LHCN-M2 (cell line): ENCODE results near the gene IL17RD. TPM values are rescaled to one million over a fixed set of nuclear protein-coding genes. Genes with fewer than 3 reads are reported as not detected.
"Not testable (repeated sequence)": the region's sequence is repeated elsewhere in the genome, so short reads cannot be mapped to it uniquely, and the experiment has no call there.

ENCODE experiments used
- DNase-seq: peaks from one replicate; pipeline ENCODE4 v3.0.0-alpha.2; 2012; ENCODE audit warnings: low read depth
- total RNA-seq: library from RNA; depleted of rRNA; stranded (reverse); fragments of >200 nt; gene quantifications from 2 replicates; pipeline ENCODE4 v1.2.3, GENCODE V29; 2014

The IL17RD gene
- total RNA-seq, 1 experiment from 2014 or later: 0.92 TPM

GRCh38 chr3:57093971-57094535, 71.1 kb downstream of the IL17RD start:
- no peak for DNase-seq

GRCh38 chr3:57093489-57093888, 71.7 kb downstream of the IL17RD start:
- DNase-seq: no peak

DNA sequence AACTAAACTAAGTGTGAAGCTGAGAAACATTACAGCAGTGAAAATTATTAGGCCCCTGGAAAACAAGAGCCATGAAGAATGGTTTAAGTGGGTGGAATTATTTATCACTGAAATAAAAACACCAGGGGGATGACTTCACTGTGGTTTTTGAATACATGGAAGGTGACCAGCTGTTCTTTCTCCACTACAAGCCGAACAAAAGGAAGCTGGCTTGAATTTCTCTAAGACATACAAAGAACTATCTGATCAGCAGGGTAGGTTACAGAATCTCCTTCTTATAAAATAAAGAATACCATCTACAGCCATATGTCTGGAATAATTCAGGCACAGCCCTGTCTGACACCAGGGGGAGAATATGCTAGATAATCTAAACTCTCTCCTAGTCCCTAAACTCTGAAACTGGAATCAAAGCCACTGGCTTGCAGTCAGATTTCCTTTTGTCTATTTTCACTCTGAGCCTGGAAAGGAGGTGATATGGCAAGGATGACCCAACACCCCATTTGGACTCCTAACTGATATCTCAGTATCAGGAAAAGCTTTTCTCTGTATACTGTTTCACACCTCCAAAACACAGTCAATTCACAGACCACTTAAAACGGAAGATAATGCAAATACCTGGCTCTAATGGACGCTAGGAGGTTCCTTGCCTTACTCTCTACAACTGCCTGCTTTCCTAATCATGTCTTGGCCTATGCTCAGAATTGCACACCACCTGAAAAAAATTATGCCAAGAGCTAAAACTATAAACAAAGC, 73.5 kb downstream of the IL17RD start:
- DNase-seq: peak; percentile 74

DNA sequence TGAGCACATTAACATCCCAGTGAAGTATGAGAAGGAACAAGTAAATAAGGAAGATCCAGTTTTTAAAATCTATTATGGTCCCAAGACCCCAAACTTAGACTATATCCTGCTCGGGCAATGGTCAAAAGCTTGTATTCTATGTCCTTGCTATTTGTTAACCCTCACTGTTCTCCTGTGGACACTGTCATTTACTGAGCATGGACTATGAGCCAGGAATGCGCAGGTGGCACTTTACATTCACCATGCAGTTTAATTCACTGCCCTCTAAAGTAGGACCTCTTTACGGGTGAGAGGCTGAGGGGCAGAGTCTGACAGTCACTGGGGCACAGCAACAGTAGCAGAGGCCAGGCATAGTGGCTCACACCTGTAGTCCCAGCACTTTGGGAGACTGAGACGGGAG, 76.1 kb downstream of the IL17RD start:
- DNase-seq: no peak

- no peak for DNase-seq
Measured at GRCh38 chr3:57088503-57088902, 76.7 kb downstream of the IL17RD start.

GRCh38 chr3:57087361-57088092, 77.6 kb downstream of the IL17RD start:
- no peak for DNase-seq

- no peak for DNase-seq
Measured at GRCh38 chr3:57086201-57086600, 79.0 kb downstream of the IL17RD start.

GRCh38 chr3:57085211-57085610, 79.9 kb downstream of the IL17RD start:
- DNase-seq: no peak

GRCh38 chr3:57083266-57083995, 81.7 kb downstream of the IL17RD start:
- not testable (repeated sequence) for DNase-seq

DNA sequence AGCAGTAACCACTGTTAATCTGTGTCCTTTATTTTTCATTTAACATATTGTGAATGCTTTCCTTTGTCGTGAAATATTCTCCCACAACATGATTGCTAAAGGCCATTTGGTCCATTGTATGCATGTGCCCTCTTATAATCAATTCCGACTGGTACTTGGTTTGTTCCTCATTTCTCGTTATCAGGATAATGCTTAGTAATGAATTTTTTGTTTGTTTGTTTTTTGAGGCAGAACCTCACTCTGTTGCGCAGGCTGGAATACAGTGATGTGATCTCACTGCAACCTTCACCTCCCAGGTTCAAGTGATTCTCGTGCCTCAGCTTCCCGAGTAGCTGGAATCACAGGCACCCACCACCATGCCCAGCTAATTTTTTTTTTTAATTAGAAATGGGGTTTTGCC, 82.7 kb downstream of the IL17RD start:
- DNase-seq: no peak

- no peak for DNase-seq
Measured at GRCh38 chr3:57081173-57081572, 84.0 kb downstream of the IL17RD start.

DNA sequence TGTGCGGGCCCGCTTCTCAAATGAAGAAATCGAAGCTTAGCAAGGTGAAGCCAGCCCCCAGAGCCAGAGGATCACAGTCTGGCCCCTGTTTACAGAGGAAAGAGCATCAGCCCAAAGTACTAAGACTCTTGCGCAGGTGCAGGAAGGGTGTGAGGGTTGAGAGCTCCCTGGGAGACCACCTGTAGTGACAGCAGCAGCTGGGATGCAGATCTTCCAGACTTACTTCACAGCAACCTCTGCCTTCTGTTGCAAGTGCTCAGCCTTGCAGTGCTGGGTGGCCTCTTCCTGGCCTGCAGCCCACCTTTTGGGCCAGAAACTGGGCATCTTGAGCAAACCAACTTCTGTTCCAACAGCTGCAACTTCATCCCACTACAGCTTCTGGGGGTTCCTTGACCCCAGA, 85.0 kb downstream of the IL17RD start:
- DNase-seq: no peak

- DNase-seq: no peak
Measured at GRCh38 chr3:57079474-57079831, 85.7 kb downstream of the IL17RD start.

DNA sequence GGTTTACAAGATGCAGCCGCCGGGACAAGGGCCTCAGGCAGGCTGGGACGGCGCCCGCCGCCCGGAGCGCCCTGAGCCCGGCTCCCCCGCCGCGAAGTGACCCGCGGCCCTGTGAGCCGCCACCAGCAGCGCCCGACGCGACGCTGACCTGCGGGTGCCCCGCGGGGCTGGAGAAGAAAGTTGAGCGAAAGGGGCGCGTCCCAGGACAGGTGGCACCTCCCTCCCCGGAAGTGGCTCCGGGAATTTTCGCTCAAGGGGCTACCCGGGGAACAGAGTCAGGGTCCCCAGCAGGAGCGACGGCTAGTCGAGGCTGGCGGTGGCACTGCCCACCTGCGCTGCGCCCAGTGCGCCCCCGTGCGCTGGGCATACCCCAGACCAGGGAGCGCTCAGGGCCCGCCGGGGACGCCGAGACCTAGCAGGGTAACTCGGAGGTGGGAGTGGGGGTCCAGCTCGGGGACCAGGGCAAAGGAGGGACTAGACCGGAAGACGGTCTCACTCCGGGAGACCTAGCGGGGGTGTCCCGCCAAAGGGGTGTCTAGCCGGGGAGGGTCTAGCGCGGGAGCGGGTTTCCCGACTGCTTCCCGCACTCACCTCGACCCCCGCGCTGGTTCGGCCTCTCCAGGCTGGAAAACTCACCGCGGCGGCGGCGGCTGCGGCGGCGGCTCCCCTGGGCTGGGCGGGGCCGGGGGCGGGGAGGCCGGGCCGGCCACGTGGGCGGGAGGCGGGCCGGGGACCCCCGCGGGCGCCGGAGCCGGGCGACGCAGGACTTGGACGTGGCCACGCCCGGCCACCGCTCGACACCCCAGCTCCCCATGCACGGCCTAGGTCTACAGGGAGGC, 86.3 kb downstream of the IL17RD start:
- DNase-seq: no peak

DNA sequence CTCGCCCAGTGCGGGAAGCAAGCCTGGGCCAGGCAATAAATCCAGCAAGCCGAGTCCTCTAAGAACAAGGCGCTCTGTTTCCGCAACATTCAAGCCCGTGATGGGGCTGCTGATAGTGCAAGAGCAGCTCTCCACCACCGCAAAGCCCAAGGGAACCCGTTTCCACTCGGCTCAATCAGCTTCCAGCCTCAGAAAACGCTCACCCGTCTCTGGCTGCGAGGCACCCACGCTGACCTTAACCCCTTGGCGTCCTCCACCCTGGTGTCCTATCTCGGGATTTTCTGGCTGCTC, 86.9 kb downstream of the IL17RD start:
- peak; percentile 39 for DNase-seq

- DNase-seq: no peak
Measured at GRCh38 chr3:57077630-57078343, 87.4 kb downstream of the IL17RD start.

DNA sequence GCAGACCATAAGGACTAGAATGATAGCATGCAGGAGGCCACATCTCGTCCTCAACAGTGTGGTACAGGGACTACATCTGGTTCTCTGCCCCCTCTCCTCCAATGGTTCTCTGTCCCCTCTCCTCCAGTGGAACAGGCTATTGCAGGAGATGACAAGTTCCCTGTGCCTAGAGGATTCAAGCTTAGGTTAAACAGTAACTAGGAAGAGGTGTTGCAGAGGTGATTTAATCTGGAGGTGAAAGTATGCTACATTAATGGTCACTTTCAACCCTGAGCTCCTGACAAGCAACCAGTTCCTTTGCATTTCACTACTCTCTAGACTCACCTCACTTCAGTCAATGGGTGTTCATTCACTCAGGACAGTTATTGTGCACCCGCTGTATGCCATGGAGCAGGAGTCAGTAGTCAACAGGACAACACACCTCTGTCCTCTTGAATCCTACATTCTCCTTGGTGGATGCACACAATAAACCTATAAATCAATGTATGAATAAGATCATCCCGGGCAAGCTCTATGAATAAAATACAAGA, 88.7 kb downstream of the IL17RD start:
- no peak for DNase-seq

GRCh38 chr3:57074135-57074534, 91.0 kb downstream of the IL17RD start:
- no peak for DNase-seq

DNA sequence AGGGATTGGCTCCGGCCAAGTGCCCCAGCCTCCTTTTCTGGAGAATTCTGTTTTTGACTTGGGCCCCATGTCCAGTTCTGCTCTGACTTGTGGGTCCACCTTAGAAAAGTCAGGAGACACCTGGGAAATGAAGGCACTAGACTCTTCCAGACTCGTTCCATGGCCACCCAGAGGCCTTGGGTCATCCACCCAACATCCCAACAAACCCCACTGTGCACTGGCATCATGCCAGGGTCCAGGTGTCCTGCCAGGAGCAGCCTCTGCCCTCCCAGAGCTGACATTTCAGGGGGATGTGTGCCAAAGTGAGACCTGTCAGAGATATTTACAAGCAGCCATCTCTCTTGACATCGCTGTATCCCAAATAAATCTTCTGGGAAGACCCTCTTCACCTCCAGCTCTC, 91.5 kb downstream of the IL17RD start:
- DNase-seq: no peak

DNA sequence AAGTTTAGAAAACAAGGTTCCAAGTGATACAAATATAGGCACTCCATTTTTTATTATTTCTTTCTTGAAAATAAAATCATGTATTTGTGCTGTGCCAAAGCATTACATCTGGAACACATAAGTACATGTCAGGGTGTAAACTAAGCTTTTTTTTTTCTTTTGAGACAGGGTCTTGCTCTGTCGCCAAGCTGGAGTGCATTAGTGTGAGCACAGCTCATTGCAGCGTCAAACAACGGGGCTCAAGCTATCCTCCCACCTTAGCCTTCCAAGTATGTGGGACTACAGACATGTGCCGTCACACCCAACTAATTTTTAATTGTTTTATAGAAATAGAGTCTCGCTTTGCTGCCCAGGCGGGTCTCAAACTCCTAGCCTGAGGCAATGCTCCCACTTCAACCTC, 95.7 kb downstream of the IL17RD start:
- no peak for DNase-seq
